ENCODE results near the gene RXRA. TPM values are rescaled to one million over a fixed set of nuclear protein-coding genes. Genes with fewer than 3 reads are reported as not detected.

RXRA gene
- total and polyA plus RNA-seq, 2 of the 13 experiments (the other 11 are each of a cell fraction or from before 2014, with no cell fraction given) = 18.9 to 29.2 TPM

DNA sequence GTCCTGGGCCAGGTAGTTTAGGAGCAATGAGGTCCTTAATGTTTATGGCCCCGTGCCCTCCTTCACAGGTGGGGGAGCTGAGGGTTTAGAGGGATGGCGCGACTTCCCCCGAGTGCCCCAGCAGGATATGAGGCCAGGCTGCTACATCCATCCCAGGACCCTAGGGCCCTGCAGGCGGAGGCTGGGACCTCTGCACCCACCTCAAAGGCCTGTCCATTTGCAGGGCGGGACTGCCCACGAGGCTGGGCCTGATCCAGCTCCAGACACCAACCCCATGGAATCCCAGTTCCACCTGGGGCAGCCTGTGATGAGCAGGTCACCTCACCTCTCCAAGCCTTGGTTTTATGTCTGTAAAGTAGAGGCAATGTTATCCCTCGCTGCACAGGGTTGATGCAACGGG, 142.1 kb downstream of the RXRA start:
- Histone ChIP-seq H4K20me1 (ENCODE audit: insufficient read depth, low read length) (no peaks in the 10 kb centered on the region), H2AFZ (ENCODE audit: low read length) (no peak overlapping the region), H3K4me1 (ENCODE audit: insufficient read depth, low read length) (no peaks in the 10 kb centered on the region), H3K9ac (ENCODE audit: insufficient read depth, low read depth, low read length) (no peak overlapping the region), H3K9me3 (ENCODE audit: low read length) (no peaks in the 10 kb centered on the region), H3K36me3 (replicated peaks in 1 of 2; ENCODE audit: control insufficient read depth in 1 of 2, insufficient read depth in 2 of 2, low read length in 2 of 2) (no peaks in the 10 kb centered on the region), H3K27ac (ENCODE audit: extremely low read length, insufficient read depth, low read length) (no peak overlapping the region), H3K4me3 (replicated peaks in 1 of 3; ENCODE audit: insufficient read depth in 1 of 3, low read depth in 2 of 3, low read length in 3 of 3) (no peak overlapping the region), H3K79me2 (ENCODE audit: insufficient read depth, low read length) (no peaks in the 10 kb centered on the region), H3K27me3 (ENCODE audit: control insufficient read depth in 1 of 2, insufficient read depth in 2 of 2, low read length in 2 of 2) (peaks cover 6 to 10% of the 10 kb centered on the region in 2 experiments; a peak in 2 of 5 replicates), H3K4me2 (ENCODE audit: low read depth, low read length) (no peak overlapping the region)
- DNase-seq (ENCODE audit: low spot score) (no peak), ATAC-seq (no peak), FAIRE-seq (no peak)
- in situ Hi-C loops (cut with HindIII; ENCODE audit: extremely low pct_ligation_motif_present, low pct_unique_long_range_greater_than_20kb) (no loop called here), intact Hi-C loops (cut with micrococcal nuclease; ENCODE audit: unreplicated experiment) (no loop called here)
- no TSS peak for BruUV-seq (replicated peaks)
- ChIA-PET CTCF (ENCODE audit: low intra/inter-chr PET ratio, low total read pairs) (no interaction called here), POLR2A (no interaction called here)
- WGBS (ENCODE audit: low lambda C conversion rate) = 0% methylated on average over 2 of the region's 9 CpGs
- TF ChIP-seq, protein P1, sequence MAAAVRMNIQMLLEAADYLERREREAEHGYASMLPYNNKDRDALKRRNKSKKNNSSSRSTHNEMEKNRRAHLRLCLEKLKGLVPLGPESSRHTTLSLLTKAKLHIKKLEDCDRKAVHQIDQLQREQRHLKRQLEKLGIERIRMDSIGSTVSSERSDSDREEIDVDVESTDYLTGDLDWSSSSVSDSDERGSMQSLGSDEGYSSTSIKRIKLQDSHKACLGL (CRISPR knock-in tag; IDR thresholded peaks at IDR 0.05) = no peak
- no peak for TF ChIP-seq ZNF788 (CRISPR knock-in tag; IDR thresholded peaks at IDR 0.05; ENCODE audit: borderline replicate concordance)
- TF ChIP-seq, protein P2, sequence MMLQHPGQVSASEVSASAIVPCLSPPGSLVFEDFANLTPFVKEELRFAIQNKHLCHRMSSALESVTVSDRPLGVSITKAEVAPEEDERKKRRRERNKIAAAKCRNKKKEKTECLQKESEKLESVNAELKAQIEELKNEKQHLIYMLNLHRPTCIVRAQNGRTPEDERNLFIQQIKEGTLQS (CRISPR knock-in tag; IDR thresholded peaks at IDR 0.05) = no peak
- TF ChIP-seq ZNF432 (CRISPR knock-in tag; IDR thresholded peaks at IDR 0.05; ENCODE audit: borderline replicate concordance) = no peak
- no peak for TF ChIP-seq HNF4A (CRISPR knock-in tag; IDR thresholded peaks at IDR 0.05)
- no peak for TF ChIP-seq ZNF451 (CRISPR knock-in tag; IDR thresholded peaks at IDR 0.05)
- no peak for TF ChIP-seq ZNF282 (IDR thresholded peaks at IDR 0.05; ENCODE audit: partially characterized antibody)
- no peak for TF ChIP-seq ZHX2 (IDR thresholded peaks at IDR 0.05; ENCODE audit: low read depth)
- no peak for TF ChIP-seq ZHX2 (CRISPR knock-in tag; IDR thresholded peaks at IDR 0.05; ENCODE audit: borderline replicate concordance)
- no peak for TF ChIP-seq SUZ12 (IDR thresholded peaks at IDR 0.05; ENCODE audit: low read depth, low read length)
- TF ChIP-seq SATB2 (CRISPR knock-in tag; IDR thresholded peaks at IDR 0.05) = no peak
- TF ChIP-seq, protein P3, sequence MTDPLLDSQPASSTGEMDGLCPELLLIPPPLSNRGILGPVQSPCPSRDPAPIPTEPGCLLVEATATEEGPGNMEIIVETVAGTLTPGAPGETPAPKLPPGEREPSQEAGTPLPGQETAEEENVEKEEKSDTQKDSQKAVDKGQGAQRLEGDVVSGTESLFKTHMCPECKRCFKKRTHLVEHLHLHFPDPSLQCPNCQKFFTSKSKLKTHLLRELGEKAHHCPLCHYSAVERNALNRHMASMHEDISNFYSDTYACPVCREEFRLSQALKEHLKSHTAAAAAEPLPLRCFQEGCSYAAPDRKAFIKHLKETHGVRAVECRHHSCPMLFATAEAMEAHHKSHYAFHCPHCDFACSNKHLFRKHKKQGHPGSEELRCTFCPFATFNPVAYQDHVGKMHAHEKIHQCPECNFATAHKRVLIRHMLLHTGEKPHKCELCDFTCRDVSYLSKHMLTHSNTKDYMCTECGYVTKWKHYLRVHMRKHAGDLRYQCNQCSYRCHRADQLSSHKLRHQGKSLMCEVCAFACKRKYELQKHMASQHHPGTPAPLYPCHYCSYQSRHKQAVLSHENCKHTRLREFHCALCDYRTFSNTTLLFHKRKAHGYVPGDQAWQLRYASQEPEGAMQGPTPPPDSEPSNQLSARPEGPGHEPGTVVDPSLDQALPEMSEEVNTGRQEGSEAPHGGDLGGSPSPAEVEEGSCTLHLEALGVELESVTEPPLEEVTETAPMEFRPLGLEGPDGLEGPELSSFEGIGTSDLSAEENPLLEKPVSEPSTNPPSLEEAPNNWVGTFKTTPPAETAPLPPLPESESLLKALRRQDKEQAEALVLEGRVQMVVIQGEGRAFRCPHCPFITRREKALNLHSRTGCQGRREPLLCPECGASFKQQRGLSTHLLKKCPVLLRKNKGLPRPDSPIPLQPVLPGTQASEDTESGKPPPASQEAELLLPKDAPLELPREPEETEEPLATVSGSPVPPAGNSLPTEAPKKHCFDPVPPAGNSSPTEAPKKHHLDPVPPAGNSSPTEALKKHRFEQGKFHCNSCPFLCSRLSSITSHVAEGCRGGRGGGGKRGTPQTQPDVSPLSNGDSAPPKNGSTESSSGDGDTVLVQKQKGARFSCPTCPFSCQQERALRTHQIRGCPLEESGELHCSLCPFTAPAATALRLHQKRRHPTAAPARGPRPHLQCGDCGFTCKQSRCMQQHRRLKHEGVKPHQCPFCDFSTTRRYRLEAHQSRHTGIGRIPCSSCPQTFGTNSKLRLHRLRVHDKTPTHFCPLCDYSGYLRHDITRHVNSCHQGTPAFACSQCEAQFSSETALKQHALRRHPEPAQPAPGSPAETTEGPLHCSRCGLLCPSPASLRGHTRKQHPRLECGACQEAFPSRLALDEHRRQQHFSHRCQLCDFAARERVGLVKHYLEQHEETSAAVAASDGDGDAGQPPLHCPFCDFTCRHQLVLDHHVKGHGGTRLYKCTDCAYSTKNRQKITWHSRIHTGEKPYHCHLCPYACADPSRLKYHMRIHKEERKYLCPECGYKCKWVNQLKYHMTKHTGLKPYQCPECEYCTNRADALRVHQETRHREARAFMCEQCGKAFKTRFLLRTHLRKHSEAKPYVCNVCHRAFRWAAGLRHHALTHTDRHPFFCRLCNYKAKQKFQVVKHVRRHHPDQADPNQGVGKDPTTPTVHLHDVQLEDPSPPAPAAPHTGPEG (CRISPR knock-in tag; IDR thresholded peaks at IDR 0.05) = no peak
